Lower lobe of right lung (tissue), 2 donors: Measurements from ENCODE around the gene CHST6. TPM values are rescaled to one million over a fixed set of nuclear protein-coding genes. Genes with fewer than 3 reads are reported as not detected.
"Not testable (repeated sequence)": the region's sequence is repeated elsewhere in the genome, so short reads cannot be mapped to it uniquely, and the experiment has no call there.

Experiments used
- ATAC-seq, 2 donors: fragments of 200-7000 bp; cut with Tn5 transposase; one replicate each; pipeline ENCODE4 v1.9.1; 2020 to 2022; ENCODE audit warnings: mild to moderate bottlenecking in 2 of 2, moderate library complexity in 2 of 2
- DNase-seq: peaks from one replicate; pipeline ENCODE4 v3.0.0-alpha.2; 2020
- H3K27ac ChIP-seq: fragments of 200-600 bp; one replicate; pipeline ENCODE4 v1.8.0; 2022
- H3K27me3 ChIP-seq: fragments of 200-600 bp; one replicate; pipeline ENCODE4 v1.8.0; 2022; ENCODE audit warnings: low read depth
- H3K36me3 ChIP-seq: fragments of 200-600 bp; one replicate; pipeline ENCODE4 v1.8.0; 2022; ENCODE audit warnings: mild to moderate bottlenecking
- H3K4me1 ChIP-seq: fragments of 200-600 bp; one replicate; pipeline ENCODE4 v1.8.0; 2022
- H3K4me3 ChIP-seq: fragments of 200-600 bp; one replicate; pipeline ENCODE4 v1.8.0; 2022; ENCODE audit warnings: mild to moderate bottlenecking
- H3K9me3 ChIP-seq: fragments of 200-600 bp; one replicate; pipeline ENCODE4 v1.8.0; 2022
- CTCF ChIP-seq: fragments of 200-600 bp; IDR thresholded peaks from one replicate; pipeline ENCODE4 v1.8.0; 2022; ENCODE audit warnings: antibody characterized with exemption, mild to moderate bottlenecking
- intact Hi-C: fragments of 100-400 bp; cut with DNase I; formaldehyde crosslinking; loops from one replicate; pipeline ENCODE4 v1.11.0; 2022
- total RNA-seq: library from RNA; stranded (reverse); fragmentation: NEBNext Ultra II Directional; extraction: Animal tissue kit (Norgen Biotek cat#: 25700); gene quantifications from one replicate; pipeline ENCODE4 v1.2.1, GENCODE V29; 2021
- donor health status: DM: no; HTN: yes; CAD: no; lungs with severe emphysema.

CHST6 gene
- total RNA-seq, 1 donor from 2014 or later: 2.5 TPM

- Histone ChIP-seq H3K9me3 (no peaks in the 10 kb centered on the region), H3K4me3 (no peak overlapping the region), H3K27me3 (no peaks in the 10 kb centered on the region), H3K4me1 (peaks cover 4% of the 10 kb centered on the region), H3K36me3 (no peaks in the 10 kb centered on the region), H3K27ac (no peak overlapping the region)
- ATAC-seq (no peak), DNase-seq (no peak)
- no peak for TF ChIP-seq CTCF
- intact Hi-C loops: no loop called here
Observed at GRCh38 chr16:75501359-75501758, 6.1 kb upstream of the CHST6 start.

DNA sequence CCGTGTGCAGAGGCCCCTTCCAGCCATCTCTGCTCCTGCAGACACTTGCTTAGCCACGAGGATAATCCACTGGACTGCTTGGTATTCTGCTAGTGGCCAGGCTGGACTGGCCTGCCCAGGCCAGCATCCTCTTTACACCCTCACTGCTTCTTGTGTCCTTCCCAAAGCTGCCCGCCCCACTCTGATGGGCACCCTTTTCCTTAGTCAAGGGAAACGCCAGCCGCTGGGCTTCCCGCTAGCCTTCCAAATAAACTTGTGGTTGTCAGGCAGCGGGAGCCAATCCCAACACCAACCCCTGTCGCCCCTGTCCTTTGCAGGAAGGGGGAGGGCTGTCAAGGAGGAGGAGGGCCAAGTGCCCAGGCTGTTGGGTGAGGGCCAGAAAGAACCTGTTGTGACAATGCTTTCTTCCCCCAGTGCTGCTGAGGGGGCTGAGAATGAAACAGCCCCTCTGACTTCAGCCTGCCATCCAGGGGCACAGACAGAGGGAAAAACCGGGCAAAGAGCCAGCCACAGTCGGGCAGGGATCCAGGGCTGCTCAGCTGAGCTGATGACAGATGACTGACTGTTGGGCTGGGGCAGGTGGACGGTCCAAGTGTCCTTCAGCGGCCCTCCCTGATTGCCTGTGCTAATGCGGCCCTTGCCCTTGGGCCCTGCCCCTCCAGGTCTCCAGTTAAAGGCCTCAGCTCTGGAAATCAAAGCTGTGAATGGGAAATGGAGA lies 3.5 kb upstream of the CHST6 start:
- H3K27me3 ChIP-seq: peaks cover 13% of the 10 kb centered on the region
- H3K27ac ChIP-seq, H3K36me3 ChIP-seq, DNase-seq, intact Hi-C loops, H3K4me3 ChIP-seq, H3K9me3 ChIP-seq: not testable (repeated sequence)
- H3K4me1 ChIP-seq: peaks cover 12% of the 10 kb centered on the region
- ATAC-seq: peak; percentile 46 to 50

DNA sequence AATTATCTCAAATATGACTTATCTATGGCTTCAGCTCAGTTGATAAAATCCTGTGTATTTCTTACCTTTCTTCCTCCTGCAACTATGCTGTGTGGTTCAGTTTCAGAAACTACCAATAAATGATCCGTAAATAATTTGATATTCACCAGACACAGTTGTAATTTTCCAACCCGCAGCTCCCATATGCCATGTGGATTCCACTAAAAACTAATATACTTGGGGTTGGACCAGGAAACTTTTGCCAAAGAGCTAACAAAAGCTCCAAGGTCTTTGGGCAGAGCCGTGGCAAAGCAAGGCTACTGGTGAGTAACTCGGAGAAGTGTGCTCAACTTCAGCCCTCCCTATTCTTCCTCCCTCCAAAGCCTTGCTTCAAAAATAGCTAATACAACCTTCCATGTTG lies 2.3 kb upstream of the CHST6 start:
- H3K9me3 ChIP-seq: no peaks in the 10 kb centered on the region
- no peak overlapping the region for H3K4me3 ChIP-seq
- intact Hi-C loops: no loop called here
- H3K27ac ChIP-seq: no peak overlapping the region
- ATAC-seq (no peak), DNase-seq (no peak)
- no peak for TF ChIP-seq CTCF
- H3K4me1 ChIP-seq: peaks cover 12% of the 10 kb centered on the region
- no peaks in the 10 kb centered on the region for H3K36me3 ChIP-seq
- H3K27me3 ChIP-seq: peaks cover 16% of the 10 kb centered on the region

- DNase-seq (no peak), ATAC-seq (peak; percentile 6 to 43)
Observed at GRCh38 chr16:75494661-75495075, 573 bp downstream of the CHST6 start.

GRCh38 chr16:75494184-75494583 lies 1.1 kb downstream of the CHST6 start:
- DNase-seq: no peak
- ATAC-seq: no peak
- Histone ChIP-seq H3K36me3 (no peaks in the 10 kb centered on the region), H3K9me3 (no peaks in the 10 kb centered on the region), H3K27ac (no peak overlapping the region), H3K4me1 (peaks cover 12% of the 10 kb centered on the region), H3K4me3 (peak overlapping the region; percentile 42), H3K27me3 (peaks cover 33% of the 10 kb centered on the region)
- TF ChIP-seq CTCF: no peak
- intact Hi-C loops: no loop called here

More at GRCh38 chr16:75494661-75495075, 573 bp downstream of the CHST6 start:
- Histone ChIP-seq H3K4me1 (peaks cover 12% of the 10 kb centered on the region), H3K36me3 (no peaks in the 10 kb centered on the region), H3K27me3 (peaks cover 33% of the 10 kb centered on the region), H3K4me3 (peak overlapping the region; percentile 42), H3K27ac (no peak overlapping the region), H3K9me3 (no peaks in the 10 kb centered on the region)
- intact Hi-C loops: no loop called here
- TF ChIP-seq CTCF: no peak

- peaks cover 12% of the 10 kb centered on the region for H3K4me1 ChIP-seq
- no peak for DNase-seq
- intact Hi-C loops: no loop called here
- no peaks in the 10 kb centered on the region for H3K36me3 ChIP-seq
- H3K9me3 ChIP-seq: no peaks in the 10 kb centered on the region
- TF ChIP-seq CTCF: no peak
- H3K27ac ChIP-seq: no peak overlapping the region
- peaks cover 33% of the 10 kb centered on the region for H3K27me3 ChIP-seq
- no peak overlapping the region for H3K4me3 ChIP-seq
- ATAC-seq: no peak
Observed at GRCh38 chr16:75491876-75492275, 3.4 kb downstream of the CHST6 start.
